HG02943 (cell line): ENCODE data around the gene NAV3.

Experiments
- ATAC-seq: cut with Tn5 transposase; IDR thresholded peaks from one replicate; pipeline ENCODE4 v1.9.1; 2021; ENCODE audit warnings: mild to moderate bottlenecking, low read depth, moderate library complexity; ENCODE audit not compliant: unreplicated experiment

Gene NAV3

GRCh38 chr12:77923882-77924281 is 93.2 kb downstream of the NAV3 start:
- ATAC-seq = no peak

DNA sequence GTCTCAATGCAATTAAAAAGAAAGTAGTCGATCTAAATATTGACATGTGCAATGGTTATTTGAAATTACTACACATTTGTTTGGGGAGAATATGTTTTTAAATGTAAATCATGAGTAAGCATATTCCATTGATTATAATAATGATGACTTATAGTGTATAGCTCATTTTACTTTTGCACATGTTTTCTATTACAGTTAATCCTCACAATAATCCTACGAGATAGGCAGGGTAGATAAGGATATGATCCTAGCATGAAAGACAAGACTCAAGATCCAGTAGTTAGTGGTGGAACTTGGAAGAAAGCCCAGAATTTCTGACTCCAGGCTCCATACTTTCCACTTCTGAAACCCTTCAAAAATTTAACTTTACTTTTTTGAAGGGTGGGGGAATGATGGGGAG is 94.0 kb downstream of the NAV3 start:
- no peak for ATAC-seq

- ATAC-seq = peak; percentile 99
These were observed 94.9 kb downstream of the NAV3 start for GRCh38 chr12:77925536-77926108.

GRCh38 chr12:77928078-77928477 is 97.4 kb downstream of the NAV3 start:
- ATAC-seq = no peak

- no peak for ATAC-seq
These were observed 101.5 kb downstream of the NAV3 start for GRCh38 chr12:77932216-77932615.

DNA sequence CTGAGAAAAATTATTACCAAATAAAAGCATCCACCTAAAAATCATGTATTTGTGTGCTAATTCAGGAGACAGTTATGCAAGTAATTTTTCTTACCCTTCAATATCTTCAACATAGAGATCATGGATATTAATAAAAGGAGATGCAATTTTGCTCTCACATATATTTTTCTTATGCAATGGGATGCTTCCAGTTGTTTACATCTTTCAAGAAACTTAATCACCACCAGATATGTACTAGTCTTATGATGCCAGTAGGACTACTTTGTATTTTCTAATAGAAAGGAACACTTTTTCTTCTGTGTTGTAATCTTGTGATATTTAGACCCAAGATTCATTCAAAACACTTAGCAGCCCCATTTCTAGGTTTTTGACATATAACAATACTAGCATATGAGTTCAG is 107.6 kb downstream of the NAV3 start:
- no peak for ATAC-seq

DNA sequence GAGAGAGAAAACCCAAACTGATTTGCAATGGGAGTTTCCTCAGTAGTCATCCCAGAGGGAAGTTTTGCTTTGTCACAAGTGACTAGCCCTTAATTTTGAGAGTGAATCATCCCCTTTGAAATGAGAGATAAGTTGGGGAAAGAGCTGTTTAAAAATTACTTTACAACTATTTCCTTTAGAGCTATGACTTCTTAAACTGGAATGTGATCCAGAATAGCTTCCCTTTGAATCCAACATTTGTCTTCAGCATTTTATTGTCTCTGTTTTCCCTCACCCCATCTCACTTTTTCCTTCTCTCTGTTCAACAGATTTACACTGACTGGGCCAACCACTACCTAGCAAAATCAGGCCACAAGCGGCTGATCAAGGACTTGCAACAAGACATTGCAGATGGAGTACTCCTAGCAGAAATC is 109.3 kb downstream of the NAV3 start:
- ATAC-seq = no peak

DNA sequence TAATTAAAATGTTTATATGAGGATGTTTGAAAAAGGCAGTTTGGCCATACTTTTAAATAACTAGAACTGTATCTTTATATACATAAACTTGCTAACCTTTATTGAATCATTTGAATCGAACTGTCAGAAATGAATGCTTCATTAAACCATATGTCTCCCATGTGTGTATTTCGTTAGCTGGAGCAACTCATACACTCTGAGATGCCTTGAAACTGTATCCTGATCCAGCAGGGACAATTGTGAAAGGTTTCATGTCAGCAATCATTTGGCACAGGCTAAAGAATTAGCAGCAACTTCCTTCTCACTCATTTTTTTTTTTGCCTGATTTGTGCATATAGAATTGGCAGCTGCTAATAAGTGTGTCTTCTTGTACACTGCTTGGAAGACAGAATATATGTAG is 109.9 kb downstream of the NAV3 start:
- ATAC-seq = no peak

- ATAC-seq = no peak
These were observed 110.7 kb downstream of the NAV3 start for GRCh38 chr12:77941401-77941800.

DNA sequence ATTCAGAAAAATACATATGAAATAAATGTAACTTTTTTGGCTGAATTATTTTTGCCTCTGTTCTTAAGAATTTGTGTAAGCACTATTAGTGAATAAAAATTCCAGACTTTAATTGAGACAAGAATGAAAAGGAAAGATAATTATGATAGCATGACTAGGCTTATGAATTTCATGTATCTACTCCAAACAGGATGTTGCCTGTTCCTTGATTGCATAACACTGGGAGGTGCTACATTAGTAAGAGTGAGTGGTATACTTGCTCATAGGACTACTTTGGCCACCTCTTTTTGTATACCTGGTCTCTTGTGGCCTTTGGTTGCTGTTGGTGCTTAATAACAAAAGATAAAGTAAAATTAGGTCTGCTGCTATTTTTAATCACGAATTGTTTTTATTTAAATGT is 112.8 kb downstream of the NAV3 start:
- no peak for ATAC-seq

DNA sequence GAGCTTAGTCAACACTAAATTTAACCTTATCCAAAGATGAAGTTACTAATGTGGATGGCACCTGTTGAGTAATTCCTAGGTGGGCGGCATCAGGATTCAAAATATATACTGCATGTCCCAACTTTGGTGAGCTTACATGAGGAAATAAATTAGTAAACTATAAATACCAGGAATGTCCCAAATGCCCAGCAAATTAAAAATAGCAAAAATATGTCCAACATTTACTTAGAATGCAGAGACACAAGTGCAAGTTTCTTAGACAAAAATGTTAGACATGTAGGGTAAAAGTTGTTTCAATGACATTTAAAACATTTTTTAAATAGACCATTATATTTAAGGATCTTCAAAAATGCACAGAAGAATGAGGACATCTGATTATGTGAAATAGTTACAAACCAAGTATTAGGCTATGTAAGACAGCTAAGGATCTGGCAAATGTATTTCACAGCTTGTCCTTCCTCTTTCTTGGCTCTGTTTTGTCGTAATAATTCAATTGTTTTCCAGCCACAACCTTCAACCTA is 115.9 kb downstream of the NAV3 start:
- ATAC-seq = no peak

DNA sequence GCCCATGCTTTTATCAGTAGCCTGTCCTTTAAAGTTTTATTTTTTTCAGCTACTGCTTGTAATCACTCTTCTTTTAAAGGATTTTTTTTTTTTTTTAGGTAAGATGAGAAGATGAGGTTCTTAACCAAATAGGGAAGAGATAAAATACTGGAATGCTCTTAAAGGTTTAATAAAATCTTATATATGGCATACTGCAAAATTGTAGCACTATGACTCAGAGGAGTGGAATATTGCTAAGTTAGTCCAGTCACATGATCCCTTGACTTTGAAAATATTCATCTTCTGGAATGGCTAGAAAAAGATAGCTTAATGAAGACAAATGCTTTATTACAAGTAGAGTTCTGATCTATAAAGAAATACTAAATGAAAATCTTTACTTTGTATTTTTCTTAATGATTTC is 116.6 kb downstream of the NAV3 start:
- ATAC-seq = no peak

DNA sequence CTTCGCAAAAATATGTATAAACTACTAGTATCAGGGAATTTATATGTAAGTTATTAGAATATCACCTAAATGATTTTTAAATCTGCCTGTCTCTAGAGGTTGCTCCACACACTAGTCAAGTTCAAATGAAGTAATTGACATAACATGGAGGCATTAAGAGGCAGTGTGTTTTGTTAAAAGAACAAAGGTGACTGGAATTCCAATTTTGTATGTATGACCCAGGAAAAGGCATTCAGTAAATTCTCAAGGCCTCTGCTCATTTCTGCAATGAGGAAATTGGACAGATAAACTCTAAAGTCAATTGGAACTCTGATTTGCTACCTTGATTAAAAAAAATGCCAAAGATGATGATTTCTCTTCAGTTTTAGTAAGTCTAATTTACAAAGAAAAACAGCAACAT is 117.1 kb downstream of the NAV3 start:
- ATAC-seq = no peak

GRCh38 chr12:77949943-77950342 is 119.2 kb downstream of the NAV3 start:
- no peak for ATAC-seq

GRCh38 chr12:77953528-77954205 is 123.0 kb downstream of the NAV3 start:
- ATAC-seq = no peak

DNA sequence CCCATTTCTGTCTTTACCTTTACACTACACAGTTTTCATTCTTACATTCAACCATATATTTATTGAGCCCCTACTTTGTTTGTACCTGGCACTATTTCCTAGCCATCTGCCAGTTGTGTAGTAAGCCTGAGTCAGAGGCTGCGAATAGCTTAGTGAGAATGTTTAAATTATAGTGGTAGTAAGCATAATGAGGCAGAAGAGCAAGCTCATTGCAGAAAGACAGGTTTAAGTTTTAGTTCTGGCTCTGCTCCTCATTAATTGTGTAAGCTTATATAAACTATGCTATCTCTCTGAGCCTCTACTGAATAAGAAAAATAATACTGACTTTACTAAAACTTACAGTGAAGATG is 123.5 kb downstream of the NAV3 start:
- no peak for ATAC-seq

- ATAC-seq = no peak
These were observed 126.4 kb downstream of the NAV3 start for GRCh38 chr12:77957062-77957461.

- ATAC-seq = no peak
These were observed 133.0 kb downstream of the NAV3 start for GRCh38 chr12:77963576-77964178.

DNA sequence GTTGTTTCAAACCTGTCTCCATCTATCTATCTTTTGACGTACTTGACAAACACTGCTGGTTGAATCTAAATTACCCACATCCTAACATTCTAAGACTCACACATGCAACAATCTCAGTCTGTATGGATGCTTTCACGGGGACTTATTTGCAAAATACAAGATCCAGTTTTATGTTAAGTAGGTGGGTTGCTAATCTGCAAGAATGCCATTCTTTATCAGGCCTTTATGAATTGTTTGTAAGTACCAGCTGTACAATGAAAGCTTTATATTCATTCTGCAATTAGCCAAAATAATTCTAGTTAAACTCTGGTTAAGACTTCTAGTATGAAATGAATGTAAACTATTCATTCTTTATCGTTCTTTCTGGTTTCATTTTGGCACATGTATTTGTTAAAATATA is 135.1 kb downstream of the NAV3 start:
- no peak for ATAC-seq

DNA sequence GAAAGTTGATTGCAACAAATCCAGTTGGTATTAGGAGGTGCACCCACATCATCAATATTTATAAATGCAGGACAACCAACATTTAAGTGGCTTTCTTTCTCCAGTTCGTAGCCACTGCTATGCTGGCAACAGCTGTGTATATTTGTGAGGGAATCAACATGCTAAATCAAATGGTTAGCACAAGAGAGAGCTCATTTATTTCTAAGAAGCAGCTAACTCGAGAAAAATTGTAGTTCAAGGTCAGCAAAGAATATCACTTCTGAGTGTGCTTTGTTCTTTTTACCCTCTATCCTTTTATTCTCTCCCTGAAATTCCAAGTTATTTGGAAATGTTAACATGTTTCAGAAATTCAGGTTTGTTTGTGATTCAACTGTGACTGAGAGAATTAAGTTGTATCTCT is 137.3 kb downstream of the NAV3 start:
- ATAC-seq = no peak

GRCh38 chr12:77968571-77968970 is 137.9 kb downstream of the NAV3 start:
- ATAC-seq = no peak

DNA sequence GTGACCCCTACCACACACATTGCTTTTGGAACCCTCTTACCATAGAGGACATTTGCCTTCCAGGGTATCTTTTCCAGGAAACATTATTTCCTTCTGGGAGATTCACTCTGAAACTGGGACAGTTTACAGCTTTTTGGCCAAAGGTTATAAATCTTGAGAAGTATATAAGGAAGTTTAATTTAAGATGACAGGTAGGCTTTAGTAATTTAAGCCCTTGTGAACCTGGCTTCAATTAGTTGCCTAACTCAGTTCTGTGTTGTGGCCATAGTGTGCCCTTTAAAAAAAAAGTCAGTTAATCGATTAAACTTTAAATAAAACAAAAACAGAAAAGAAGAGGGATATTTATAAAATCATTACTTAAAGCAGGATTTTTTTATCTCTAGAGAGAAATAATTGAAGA is 142.9 kb downstream of the NAV3 start:
- no peak for ATAC-seq
